Suprapubic skin (tissue), 3 donors: ENCODE measurements around the gene APLNR.
A peak's percentile ranks its signal among the peaks of the same experiment; 100 is the strongest.

Experiments used
- POLR2A ChIP-seq, 2 donors: fragments of 450-650 bp; IDR thresholded peaks; one replicate each; pipeline ENCODE4 v1.6.1; 2017; ENCODE audit warnings: antibody characterized with exemption in 2 of 2, mild to moderate bottlenecking in 2 of 2, moderate library complexity in 2 of 2
- TF ChIP-seq, protein P1 (sequence below), 2 donors: fragments of 200-600 bp in 1 of 2; fragments of 450-650 bp in 1 of 2; sonication (generic) in 1 of 2; IDR thresholded peaks; one replicate each; pipeline ENCODE4 v1.5.1; 2016 to 2019; ENCODE audit warnings: antibody characterized with exemption in 2 of 2, mild to moderate bottlenecking in 1 of 2, moderate library complexity in 1 of 2

- TF ChIP-seq, protein P1, sequence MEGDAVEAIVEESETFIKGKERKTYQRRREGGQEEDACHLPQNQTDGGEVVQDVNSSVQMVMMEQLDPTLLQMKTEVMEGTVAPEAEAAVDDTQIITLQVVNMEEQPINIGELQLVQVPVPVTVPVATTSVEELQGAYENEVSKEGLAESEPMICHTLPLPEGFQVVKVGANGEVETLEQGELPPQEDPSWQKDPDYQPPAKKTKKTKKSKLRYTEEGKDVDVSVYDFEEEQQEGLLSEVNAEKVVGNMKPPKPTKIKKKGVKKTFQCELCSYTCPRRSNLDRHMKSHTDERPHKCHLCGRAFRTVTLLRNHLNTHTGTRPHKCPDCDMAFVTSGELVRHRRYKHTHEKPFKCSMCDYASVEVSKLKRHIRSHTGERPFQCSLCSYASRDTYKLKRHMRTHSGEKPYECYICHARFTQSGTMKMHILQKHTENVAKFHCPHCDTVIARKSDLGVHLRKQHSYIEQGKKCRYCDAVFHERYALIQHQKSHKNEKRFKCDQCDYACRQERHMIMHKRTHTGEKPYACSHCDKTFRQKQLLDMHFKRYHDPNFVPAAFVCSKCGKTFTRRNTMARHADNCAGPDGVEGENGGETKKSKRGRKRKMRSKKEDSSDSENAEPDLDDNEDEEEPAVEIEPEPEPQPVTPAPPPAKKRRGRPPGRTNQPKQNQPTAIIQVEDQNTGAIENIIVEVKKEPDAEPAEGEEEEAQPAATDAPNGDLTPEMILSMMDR (IDR thresholded peaks at IDR 0.05), result peak; percentile 71 to 84
- no peak for TF ChIP-seq POLR2A (IDR thresholded peaks at IDR 0.05)
Observed at GRCh38 chr11:57249384-57250319, 12.6 kb upstream of the APLNR start.
